ENCODE data around the gene PAK6.

The PAK6 gene

GRCh38 chr15:40320409-40320808 is 81.5 kb downstream of the PAK6 start:
- DNase-seq (ENCODE audit: low read depth): no peak
- no peak overlapping the region for H3K4me3 ChIP-seq (ENCODE audit: control insufficient read depth, low read depth, low read length)
- TF ChIP-seq CTCF (IDR thresholded peaks at IDR 0.05; ENCODE audit: control insufficient read depth, insufficient read depth, low read depth, low read length, missing control alignments): no peak

- peak; percentile 82 for TF ChIP-seq CTCF (IDR thresholded peaks at IDR 0.05; ENCODE audit: control insufficient read depth, insufficient read depth, low read depth, low read length, missing control alignments)
- no peak overlapping the region for H3K4me3 ChIP-seq (ENCODE audit: control insufficient read depth, low read depth, low read length)
- DNase-seq (ENCODE audit: low read depth): no peak
Measured at GRCh38 chr15:40320931-40321371, 82.1 kb downstream of the PAK6 start.

DNA sequence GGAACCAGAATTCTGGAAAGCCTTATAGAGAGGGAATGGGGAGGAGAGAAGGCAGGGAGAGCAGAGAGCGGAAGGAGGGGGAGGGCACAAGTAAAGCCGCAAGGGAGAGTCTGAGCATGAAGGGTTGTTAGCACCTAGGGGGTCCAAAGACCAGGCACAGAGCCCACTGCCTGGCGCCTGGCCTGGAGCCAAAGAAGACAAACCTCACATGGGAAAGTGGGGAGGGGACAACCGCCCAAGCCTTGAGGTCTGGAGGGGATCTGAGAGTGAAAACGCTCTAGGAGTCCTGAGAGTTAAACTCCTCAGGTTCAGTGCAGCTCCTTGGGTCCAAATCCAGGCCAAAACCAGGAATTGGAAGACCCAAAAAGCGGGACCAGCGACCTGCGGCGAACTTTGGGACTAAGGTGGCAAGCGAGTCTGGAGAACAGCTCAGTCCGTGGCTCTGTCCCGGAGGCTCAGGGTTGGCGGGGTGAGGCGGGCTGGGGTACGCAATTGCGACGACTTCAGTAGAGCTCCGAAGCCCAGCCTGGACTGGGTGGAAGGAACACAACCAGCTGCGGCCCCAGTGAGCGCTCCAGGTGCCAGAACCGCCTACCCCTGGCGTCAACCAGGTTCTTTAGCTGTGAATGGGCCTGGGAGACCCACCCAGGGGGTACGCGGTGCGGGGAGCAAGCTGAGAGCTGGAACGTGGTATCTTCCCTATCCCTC is 83.8 kb downstream of the PAK6 start:
- DNase-seq (ENCODE audit: low read depth): no peak
- H3K4me3 ChIP-seq (ENCODE audit: control insufficient read depth, low read depth, low read length): no peak overlapping the region
- TF ChIP-seq CTCF (IDR thresholded peaks at IDR 0.05; ENCODE audit: control insufficient read depth, insufficient read depth, low read depth, low read length, missing control alignments): no peak

DNA sequence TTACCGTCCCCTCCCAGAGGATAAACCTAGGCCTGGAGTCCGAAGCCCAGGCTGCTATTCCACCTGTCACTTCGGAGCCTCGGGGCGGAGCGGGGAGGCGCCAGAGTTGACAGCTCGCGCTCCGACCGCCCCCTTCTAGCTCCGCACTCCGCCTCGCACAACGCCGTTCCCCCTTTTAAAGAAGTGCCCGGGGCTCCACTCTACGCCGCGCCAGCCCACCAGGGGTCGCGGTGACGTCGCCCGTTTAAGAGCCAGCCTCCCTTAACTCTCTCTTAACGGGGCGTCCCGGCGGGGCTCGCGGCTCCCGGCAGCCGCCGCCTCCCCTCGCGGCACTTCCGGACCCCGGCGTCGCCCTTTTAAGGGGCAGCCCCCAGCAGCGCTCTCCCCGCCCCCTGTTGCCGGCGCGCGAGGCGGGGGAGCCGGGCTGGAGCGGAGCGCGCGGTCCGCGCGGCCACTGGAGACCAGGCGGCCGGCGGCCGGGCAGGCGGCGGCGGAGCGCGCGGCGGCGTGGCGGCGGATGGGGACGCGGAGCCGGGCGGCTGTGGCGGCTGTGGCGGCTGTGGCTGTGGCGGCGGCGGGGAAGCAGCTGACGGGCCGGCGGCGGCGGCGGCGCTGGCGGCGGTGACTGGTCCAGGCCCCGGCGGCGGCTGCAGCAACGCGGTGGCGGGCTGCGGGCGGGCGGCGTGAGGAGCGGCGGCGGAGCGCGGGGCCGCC is 84.5 kb downstream of the PAK6 start, which contains the start of gene INAFM2:
INAFM2 (plus strand) TSS at position 454 of the 714 bp plus-strand sequence. CDS start 364 bp downstream, outside the sequence.
- peak within 1 kb of the TSS; percentile 71 for H3K4me3 ChIP-seq (ENCODE audit: control insufficient read depth, low read depth, low read length)
- TF ChIP-seq CTCF (IDR thresholded peaks at IDR 0.05; ENCODE audit: control insufficient read depth, insufficient read depth, low read depth, low read length, missing control alignments): peak; percentile 56
- DNase-seq (ENCODE audit: low read depth): peak; percentile 45

- peak overlapping the region; percentile 71 for H3K4me3 ChIP-seq (ENCODE audit: control insufficient read depth, low read depth, low read length)
- TF ChIP-seq CTCF (IDR thresholded peaks at IDR 0.05; ENCODE audit: control insufficient read depth, insufficient read depth, low read depth, low read length, missing control alignments): no peak
- DNase-seq (ENCODE audit: low read depth): no peak
Measured at GRCh38 chr15:40323953-40324937, 85.4 kb downstream of the PAK6 start.

- no peak for TF ChIP-seq CTCF (IDR thresholded peaks at IDR 0.05; ENCODE audit: control insufficient read depth, insufficient read depth, low read depth, low read length, missing control alignments)
- H3K4me3 ChIP-seq (ENCODE audit: control insufficient read depth, low read depth, low read length): no peak overlapping the region; the same call in 1 of the 2 replicates
- no peak for DNase-seq (ENCODE audit: low read depth)
Measured at GRCh38 chr15:40325188-40325587, 86.3 kb downstream of the PAK6 start.

Data from AG09309 (cell line).